ENCODE measurements around the gene DCTPP1.

The DCTPP1 gene

DNA sequence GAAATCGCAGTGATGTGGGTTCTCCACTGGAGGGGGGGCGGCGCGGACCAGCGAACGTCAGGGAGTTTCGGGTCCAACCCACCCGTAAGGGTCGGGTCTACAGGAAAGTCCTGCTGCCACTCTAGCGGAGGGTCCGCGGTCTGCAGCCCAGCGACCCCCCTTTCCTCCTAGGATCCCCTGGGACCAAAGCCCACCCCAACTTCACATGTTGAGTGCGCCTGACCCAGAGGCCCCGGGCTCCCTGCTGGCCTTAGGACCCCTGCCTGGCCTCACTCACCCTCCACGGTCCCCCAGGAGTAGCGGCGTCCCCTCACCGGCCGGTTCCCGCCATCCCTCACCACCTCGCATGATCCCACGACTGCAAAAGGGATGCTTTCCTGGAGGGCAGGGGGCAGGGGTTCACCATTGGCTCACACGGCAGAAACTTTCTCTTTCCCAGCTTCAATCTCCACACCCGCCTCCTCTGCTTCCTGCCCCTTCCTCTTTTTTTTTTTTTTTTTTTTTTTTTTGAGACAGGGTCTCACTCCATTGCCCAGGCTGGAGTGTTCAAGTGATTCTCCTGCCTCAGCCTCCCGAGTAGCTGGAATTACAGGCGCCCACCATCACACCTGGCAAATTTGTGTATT is 50.6 kb downstream of the DCTPP1 start:
- Histone ChIP-seq H3K9ac (ENCODE audit: low read length) (peak overlapping the region; percentile 73), H3K27ac (ENCODE audit: low read depth, low read length) (no peak overlapping the region), H3K27me3 (ENCODE audit: control insufficient read depth, insufficient read depth, low read length) (no peaks in the 10 kb centered on the region), H3K36me3 (ENCODE audit: control insufficient read depth, insufficient read depth, low read length) (no peaks in the 10 kb centered on the region), H3K4me3 (ENCODE audit: low read depth, low read length) (peak overlapping the region; percentile 88), H3K4me1 (ENCODE audit: control insufficient read depth, insufficient read depth, low read length) (peaks cover 29% of the 10 kb centered on the region), H3K9me3 (ENCODE audit: control insufficient read depth, insufficient read depth, low read depth, low read length) (no peaks in the 10 kb centered on the region)

DNA sequence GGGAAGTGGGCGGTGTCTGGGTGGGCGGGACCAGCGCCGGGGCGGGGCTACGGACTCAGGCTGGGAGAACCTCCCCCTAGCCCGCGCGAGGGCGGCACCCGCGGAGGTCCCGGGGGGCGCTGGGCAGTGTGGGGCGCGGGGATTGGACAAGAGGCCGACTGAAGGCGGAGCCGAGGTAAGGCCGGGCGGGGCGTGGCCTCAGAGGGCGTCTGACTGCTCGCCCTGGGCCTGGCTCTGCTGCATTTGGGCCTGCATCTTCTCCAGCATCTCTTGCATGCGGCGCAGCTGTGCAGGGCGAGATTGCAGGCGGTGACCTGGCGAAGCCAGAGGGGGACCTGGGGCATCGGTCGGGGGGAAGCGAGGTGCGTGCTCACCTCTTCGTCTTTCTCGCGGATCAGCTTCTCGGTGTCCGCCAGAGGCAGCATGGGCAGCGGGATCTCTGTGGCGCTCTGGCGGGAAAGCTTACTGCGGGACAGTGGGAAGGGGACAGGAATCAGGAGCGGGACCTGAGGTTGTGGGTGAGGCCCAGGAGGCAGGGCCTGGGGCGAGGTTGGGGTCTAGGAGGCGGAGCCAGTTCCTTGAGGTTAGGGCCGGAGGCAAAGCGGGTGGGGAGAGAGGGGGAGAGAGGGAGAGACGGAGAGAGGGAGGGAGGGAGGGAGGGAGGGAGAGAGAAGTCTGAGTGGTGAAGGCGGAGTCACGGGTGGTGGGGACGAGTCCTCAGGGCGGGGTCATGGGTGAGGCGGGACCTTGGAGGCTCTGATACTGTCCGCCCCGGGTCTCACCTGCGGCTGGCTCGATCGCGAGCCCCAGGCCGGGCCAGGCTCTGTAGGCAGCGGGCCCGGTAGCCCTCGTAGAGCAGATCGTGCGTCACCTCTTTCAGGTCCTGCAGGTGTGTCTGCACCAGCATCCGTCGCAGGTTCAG is 51.3 kb downstream of the DCTPP1 start:
- Histone ChIP-seq H3K9ac (ENCODE audit: low read length) (peak overlapping the region; percentile 87), H3K27me3 (ENCODE audit: control insufficient read depth, insufficient read depth, low read length) (no peaks in the 10 kb centered on the region), H3K9me3 (ENCODE audit: control insufficient read depth, insufficient read depth, low read depth, low read length) (no peaks in the 10 kb centered on the region), H3K4me3 (ENCODE audit: low read depth, low read length) (peak overlapping the region; percentile 88), H3K4me1 (ENCODE audit: control insufficient read depth, insufficient read depth, low read length) (peaks cover 29% of the 10 kb centered on the region), H3K27ac (ENCODE audit: low read depth, low read length) (peak overlapping the region; percentile 98; the same call in 1 of the 2 replicates), H3K36me3 (ENCODE audit: control insufficient read depth, insufficient read depth, low read length) (no peaks in the 10 kb centered on the region)

DNA sequence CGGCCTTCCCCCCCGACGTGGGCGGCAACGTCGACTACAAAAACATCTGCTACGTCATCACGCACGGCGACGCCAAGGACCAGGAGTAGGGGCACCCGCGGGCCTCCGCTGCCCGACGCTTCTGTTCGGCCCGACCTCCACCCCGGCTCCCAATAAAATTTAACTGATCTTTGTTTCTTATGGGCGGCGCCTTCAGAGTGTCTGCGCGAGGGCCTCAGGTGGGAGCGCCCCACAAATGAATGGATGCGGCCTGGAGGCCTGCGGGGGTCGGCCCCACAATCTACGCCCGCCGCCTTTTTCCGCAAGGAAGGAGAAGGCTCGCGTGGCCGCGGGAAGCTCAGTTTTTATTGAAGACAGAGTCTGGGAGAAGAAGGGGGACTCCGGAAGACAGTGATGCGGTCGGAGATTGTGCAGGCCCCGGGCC is 52.0 kb downstream of the DCTPP1 start:
- peak overlapping the region; percentile 98 for H3K27ac ChIP-seq (ENCODE audit: low read depth, low read length)
- H3K4me1 ChIP-seq (ENCODE audit: control insufficient read depth, insufficient read depth, low read length) = peaks cover 29% of the 10 kb centered on the region
- no peaks in the 10 kb centered on the region for H3K27me3 ChIP-seq (ENCODE audit: control insufficient read depth, insufficient read depth, low read length)
- H3K4me3 ChIP-seq (ENCODE audit: low read depth, low read length) = peak overlapping the region; percentile 74
- no peaks in the 10 kb centered on the region for H3K9me3 ChIP-seq (ENCODE audit: control insufficient read depth, insufficient read depth, low read depth, low read length)
- H3K9ac ChIP-seq (ENCODE audit: low read length) = peak overlapping the region; percentile 84
- H3K36me3 ChIP-seq (ENCODE audit: control insufficient read depth, insufficient read depth, low read length) = no peaks in the 10 kb centered on the region

DNA sequence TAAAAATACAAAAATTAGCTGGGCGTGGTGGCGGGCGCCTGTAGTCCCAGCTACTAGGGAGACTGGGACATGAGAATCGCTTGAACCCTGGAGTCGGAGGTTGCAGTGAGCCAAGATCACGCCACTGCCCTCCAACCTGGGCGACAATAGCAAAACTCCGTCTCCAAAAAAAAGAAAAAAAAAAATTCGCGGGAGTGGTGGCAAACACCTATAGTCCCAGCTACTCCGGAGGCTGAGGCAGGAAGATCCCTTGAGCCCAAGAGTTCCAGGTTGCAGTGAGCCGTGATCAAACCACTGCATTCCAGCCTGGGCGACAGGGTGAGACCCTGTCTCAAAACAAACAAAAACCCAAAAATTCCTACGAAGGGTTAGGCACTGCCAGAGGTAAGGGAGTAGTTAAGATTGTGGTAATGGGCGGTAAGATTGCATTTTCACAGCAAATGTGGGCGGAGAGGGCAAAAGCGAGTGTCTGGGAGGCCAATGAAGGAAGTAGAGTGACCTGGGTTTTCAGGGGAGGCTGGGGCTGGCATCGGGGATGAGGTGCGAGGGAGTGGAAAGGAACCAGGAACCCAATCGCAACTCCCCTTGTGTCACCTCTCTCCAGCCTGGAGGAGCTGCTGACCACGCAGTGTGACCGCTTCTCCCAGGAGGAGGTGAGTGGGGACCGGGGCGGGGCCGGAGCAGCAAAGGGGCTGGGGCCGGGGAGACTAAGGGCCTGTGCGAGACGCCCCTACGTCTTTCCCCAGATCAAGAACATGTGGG is 52.6 kb downstream of the DCTPP1 start:
- peaks cover 29% of the 10 kb centered on the region for H3K4me1 ChIP-seq (ENCODE audit: control insufficient read depth, insufficient read depth, low read length)

DNA sequence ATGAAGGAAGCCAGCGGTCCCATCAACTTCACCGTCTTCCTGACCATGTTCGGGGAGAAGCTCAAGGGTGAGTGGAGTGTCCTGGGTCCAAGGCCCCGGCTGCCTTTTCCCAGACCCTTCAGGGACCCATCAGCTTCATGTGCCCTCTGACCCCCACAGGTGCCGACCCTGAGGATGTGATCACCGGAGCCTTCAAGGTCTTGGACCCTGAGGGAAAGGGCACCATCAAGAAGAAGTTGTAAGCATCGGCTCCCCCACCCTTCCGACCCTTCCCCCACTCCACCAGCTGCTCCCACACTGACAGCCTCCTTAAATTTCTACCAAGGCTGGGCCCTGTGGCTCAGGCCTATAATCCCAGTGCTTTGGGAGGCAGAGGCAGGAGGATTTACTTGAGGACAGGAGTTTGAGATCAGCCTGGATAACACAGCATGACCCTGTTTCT is 53.3 kb downstream of the DCTPP1 start:
- Histone ChIP-seq H3K27me3 (ENCODE audit: control insufficient read depth, insufficient read depth, low read length) (no peaks in the 10 kb centered on the region), H3K9ac (ENCODE audit: low read length) (no peak overlapping the region), H3K4me1 (ENCODE audit: control insufficient read depth, insufficient read depth, low read length) (peaks cover 27% of the 10 kb centered on the region), H3K27ac (ENCODE audit: low read depth, low read length) (no peak overlapping the region), H3K9me3 (ENCODE audit: control insufficient read depth, insufficient read depth, low read depth, low read length) (no peaks in the 10 kb centered on the region), H3K4me3 (ENCODE audit: low read depth, low read length) (no peak overlapping the region), H3K36me3 (ENCODE audit: control insufficient read depth, insufficient read depth, low read length) (no peaks in the 10 kb centered on the region)

More for the DNA sequence above, 52.6 kb downstream of the DCTPP1 start:
- Histone ChIP-seq H3K9me3 (ENCODE audit: control insufficient read depth, insufficient read depth, low read depth, low read length) (no peaks in the 10 kb centered on the region), H3K27ac (ENCODE audit: low read depth, low read length) (peak overlapping the region; percentile 98), H3K9ac (ENCODE audit: low read length) (peak overlapping the region; percentile 84), H3K27me3 (ENCODE audit: control insufficient read depth, insufficient read depth, low read length) (no peaks in the 10 kb centered on the region), H3K36me3 (ENCODE audit: control insufficient read depth, insufficient read depth, low read length) (no peaks in the 10 kb centered on the region), H3K4me3 (ENCODE audit: low read depth, low read length) (peak overlapping the region; percentile 74)

DNA sequence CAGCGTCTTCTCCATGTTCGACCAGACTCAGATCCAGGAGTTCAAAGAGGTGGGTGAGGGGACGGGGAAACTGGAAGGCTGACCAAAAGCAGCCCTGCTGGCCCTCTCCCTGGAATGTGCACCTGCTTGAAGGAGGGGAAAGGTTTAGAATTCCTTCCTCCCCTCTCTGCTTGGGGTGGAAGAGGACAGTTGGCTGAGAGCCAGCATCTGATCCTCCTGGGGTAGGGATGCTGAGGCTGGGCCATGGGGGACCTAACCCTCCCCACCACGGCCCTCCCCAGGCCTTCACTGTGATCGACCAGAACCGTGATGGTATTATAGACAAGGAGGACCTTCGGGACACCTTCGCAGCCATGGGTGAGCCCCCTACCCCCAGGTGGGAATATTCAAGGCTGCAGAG is 54.0 kb downstream of the DCTPP1 start:
- H3K36me3 ChIP-seq (ENCODE audit: control insufficient read depth, insufficient read depth, low read length) = no peaks in the 10 kb centered on the region
- peaks cover 25% of the 10 kb centered on the region for H3K4me1 ChIP-seq (ENCODE audit: control insufficient read depth, insufficient read depth, low read length)
- no peak overlapping the region for H3K27ac ChIP-seq (ENCODE audit: low read depth, low read length)
- no peaks in the 10 kb centered on the region for H3K27me3 ChIP-seq (ENCODE audit: control insufficient read depth, insufficient read depth, low read length)
- H3K9me3 ChIP-seq (ENCODE audit: control insufficient read depth, insufficient read depth, low read depth, low read length) = no peaks in the 10 kb centered on the region
- no peak overlapping the region for H3K9ac ChIP-seq (ENCODE audit: low read length)
- H3K4me3 ChIP-seq (ENCODE audit: low read depth, low read length) = no peak overlapping the region

DNA sequence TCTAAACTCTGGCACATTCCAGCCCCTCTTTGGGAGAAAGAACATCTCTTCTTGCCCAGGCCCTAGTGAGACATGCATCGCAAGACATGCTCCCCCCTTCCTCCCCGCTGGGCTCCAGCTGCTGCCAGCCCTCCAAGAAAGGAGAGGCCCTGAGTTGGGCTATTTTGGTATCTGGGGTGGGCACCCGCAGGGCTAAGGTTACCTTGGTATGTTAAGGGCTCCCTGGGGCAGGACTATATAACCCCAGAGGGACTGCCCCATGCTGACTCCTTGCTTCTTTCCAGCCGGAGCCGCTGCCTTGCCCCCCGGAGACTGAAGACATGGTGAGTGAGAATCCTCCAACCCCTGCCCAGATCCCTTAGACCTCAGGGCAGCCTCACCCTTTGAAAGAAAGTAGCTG is 55.3 kb downstream of the DCTPP1 start, which contains the start of gene MYL11:
TSS of gene MYL11 (plus strand) at position 265 of the 400 bp plus-strand sequence. CDS start at position 321, 56 bp downstream.
- Histone ChIP-seq H3K9me3 (ENCODE audit: control insufficient read depth, insufficient read depth, low read depth, low read length) (no peaks in the 10 kb centered on the region), H3K27ac (ENCODE audit: low read depth, low read length) (no peak within 1 kb of the TSS), H3K36me3 (ENCODE audit: control insufficient read depth, insufficient read depth, low read length) (no peaks in the 10 kb centered on the region), H3K9ac (ENCODE audit: low read length) (no peak within 1 kb of the TSS), H3K4me3 (ENCODE audit: low read depth, low read length) (no peak within 1 kb of the TSS), H3K27me3 (ENCODE audit: control insufficient read depth, insufficient read depth, low read length) (no peaks in the 10 kb centered on the region), H3K4me1 (ENCODE audit: control insufficient read depth, insufficient read depth, low read length) (peaks cover 25% of the 10 kb centered on the region)
